ENCODE measurements around the gene IFT22.
"Not testable (repeated sequence)": the region's sequence is repeated elsewhere in the genome, so short reads cannot be mapped to it uniquely, and the experiment has no call there.

GRCh38 chr7:101349300-101349699 is 27.7 kb upstream of the IFT22 start:
- not testable (repeated sequence) for TF ChIP-seq CTCF, POLR2A, POLR2AphosphoS5 (IDR thresholded peaks at IDR 0.05)

Data from suprapubic skin (tissue), 4 donors.